Smooth muscle cell (in vitro differentiated cells): Measurements from ENCODE around the gene TIGD2. TPM values are rescaled to one million over a fixed set of nuclear protein-coding genes. Genes with fewer than 3 reads are reported as not detected.

Source experiments
- DNase-seq: peaks from one replicate; lab custom pipeline; 2025; ENCODE audit not compliant: unreplicated experiment; lab: John Stamatoyannopoulos, UW
- H2AFZ ChIP-seq: fragments of 200-600 bp; sonication (generic); 2 replicates; pipeline ENCODE4 v1.6.0; 2016; ENCODE audit warnings: antibody characterized with exemption, low read depth, mild to moderate bottlenecking
- H3F3A ChIP-seq: fragments of 200-600 bp; sonication (generic); 2 replicates; pipeline ENCODE4 v1.6.0; 2017; ENCODE audit warnings: antibody characterized with exemption, low read depth
- H3K27ac ChIP-seq: fragments of 200-600 bp; sonication (generic); 2 replicates; pipeline ENCODE4 v1.5.1; 2016; ENCODE audit warnings: low read depth, mild to moderate bottlenecking
- H3K27me3 ChIP-seq: fragments of 200-600 bp; sonication (generic); 2 replicates; pipeline ENCODE4 v1.6.1; 2016; ENCODE audit warnings: low read depth, mild to moderate bottlenecking
- H3K36me3 ChIP-seq: fragments of 200-600 bp; sonication (generic); 2 replicates; pipeline ENCODE4 v1.5.1; 2016; ENCODE audit warnings: low read depth
- H3K4me1 ChIP-seq: fragments of 200-600 bp; sonication (generic); 2 replicates; pipeline ENCODE4 v1.5.1; 2016; ENCODE audit warnings: low read depth
- H3K4me2 ChIP-seq: fragments of 200-600 bp; sonication (generic); 2 replicates; pipeline ENCODE4 v1.6.0; 2016; ENCODE audit warnings: mild to moderate bottlenecking
- H3K4me3 ChIP-seq: fragments of 200-600 bp; sonication (generic); 2 replicates; pipeline ENCODE4 v1.5.1; 2016; ENCODE audit warnings: mild to moderate bottlenecking
- H3K79me2 ChIP-seq: fragments of 200-600 bp; sonication (generic); 2 replicates; pipeline ENCODE4 v1.6.0; 2016; ENCODE audit warnings: low read depth, mild to moderate bottlenecking
- H3K9ac ChIP-seq: fragments of 200-600 bp; sonication (generic); 2 replicates; pipeline ENCODE4 v1.6.0; 2016; ENCODE audit warnings: low read depth
- H3K9me3 ChIP-seq: fragments of 200-600 bp; sonication (generic); replicated peaks from 2 replicates; pipeline ENCODE4 v1.5.1; 2016; ENCODE audit warnings: low read depth
- H4K20me1 ChIP-seq: fragments of 200-600 bp; sonication (generic); 2 replicates; pipeline ENCODE4 v1.6.0; 2016; ENCODE audit warnings: low read depth
- CTCF ChIP-seq: fragments of 200-600 bp; sonication (generic); IDR thresholded peaks from 2 replicates; pipeline ENCODE4 v1.5.1; 2017; ENCODE audit warnings: borderline replicate concordance, mild to moderate bottlenecking, antibody characterized with exemption; ENCODE audit not compliant: insufficient read depth, poor library complexity, severe bottlenecking
- WGBS: methylation state at CpG from one replicate; pipeline ENCODE4 v1.1.7; 2016; ENCODE audit warnings: low lambda C conversion rate; 5-methylcytosine and 5-hydroxymethylcytosine counted together
- polyA plus RNA-seq: library from polyadenylated mRNA; unstranded; fragments of >200 nt; fragmentation: Nextera tagmentation; extraction: Ambion mirVana; gene quantifications from 2 replicates; pipeline ENCODE4 v1.2.1, GENCODE V29; 2016
- total RNA-seq: library from RNA; depleted of rRNA; stranded (reverse); fragments of >200 nt; gene quantifications from 2 replicates; pipeline ENCODE4 v1.2.3, GENCODE V29; 2014

Gene TIGD2
- total and polyA plus RNA-seq, 2 experiments from 2014 or later, result 3.8 to 7.5 TPM

- H3K4me3 ChIP-seq, result no peak overlapping the region
- H3K9me3 ChIP-seq, result no peaks in the 10 kb centered on the region
- H3F3A ChIP-seq, result no peaks in the 10 kb centered on the region
- H3K27ac ChIP-seq, result no peak overlapping the region
- H3K27me3 ChIP-seq, result peaks cover 9% of the 10 kb centered on the region
- no peak overlapping the region for H3K9ac ChIP-seq
- no peaks in the 10 kb centered on the region for H3K79me2 ChIP-seq
- no peak for TF ChIP-seq CTCF
- DNase-seq, result no peak
- H4K20me1 ChIP-seq, result no peaks in the 10 kb centered on the region
- H3K4me1 ChIP-seq, result no peaks in the 10 kb centered on the region
- H3K4me2 ChIP-seq, result no peak overlapping the region
- 94% methylated on average over 11 of the region's 11 CpGs for WGBS
- no peaks in the 10 kb centered on the region for H3K36me3 ChIP-seq
- H2AFZ ChIP-seq, result no peak overlapping the region
These were observed 9.8 kb upstream of the TIGD2 start for GRCh38 chr4:89101256-89102161.

GRCh38 chr4:89105726-89106125 is 5.6 kb upstream of the TIGD2 start:
- H3K9ac ChIP-seq, result no peak overlapping the region
- no peaks in the 10 kb centered on the region for H3K4me1 ChIP-seq
- H3F3A ChIP-seq, result peaks cover 9% of the 10 kb centered on the region
- no peak overlapping the region for H2AFZ ChIP-seq
- H3K4me2 ChIP-seq, result no peak overlapping the region
- H4K20me1 ChIP-seq, result no peaks in the 10 kb centered on the region
- H3K27ac ChIP-seq, result no peak overlapping the region
- WGBS, result 92% methylated on average over 6 of the region's 6 CpGs
- H3K9me3 ChIP-seq, result no peaks in the 10 kb centered on the region
- H3K27me3 ChIP-seq, result peaks cover 20% of the 10 kb centered on the region
- TF ChIP-seq CTCF, result no peak
- no peaks in the 10 kb centered on the region for H3K36me3 ChIP-seq
- no peaks in the 10 kb centered on the region for H3K79me2 ChIP-seq
- no peak for DNase-seq
- no peak overlapping the region for H3K4me3 ChIP-seq

- Histone ChIP-seq H3K9me3 (no peaks in the 10 kb centered on the region), H3K27me3 (peaks cover 23% of the 10 kb centered on the region), H3F3A (peaks cover 9% of the 10 kb centered on the region), H3K36me3 (no peaks in the 10 kb centered on the region), H3K4me3 (no peak overlapping the region), H3K4me1 (peaks cover 6% of the 10 kb centered on the region), H3K4me2 (no peak overlapping the region), H3K9ac (no peak overlapping the region), H3K79me2 (no peaks in the 10 kb centered on the region), H2AFZ (no peak overlapping the region), H4K20me1 (no peaks in the 10 kb centered on the region), H3K27ac (no peak overlapping the region)
- 100% methylated on average over 4 of the region's 4 CpGs for WGBS
- no peak for TF ChIP-seq CTCF
- DNase-seq, result no peak
These were observed 3.2 kb upstream of the TIGD2 start for GRCh38 chr4:89108091-89108490.
